Colon (tissue), 2 donors: Measurements from ENCODE around the gene PPM1H.
"Not testable (repeated sequence)": the region's sequence is repeated elsewhere in the genome, so short reads cannot be mapped to it uniquely, and the experiment has no call there.

Experiments used
- FAIRE-seq: peaks from 2 replicates; lab custom pipeline; 2012; peaks lifted over from hg19 to GRCh38; lab: Jason Lieb, UNC
- donor health status: control.
- donor health status: control.

The PPM1H gene

GRCh38 chr12:62834971-62835547 is 99.9 kb downstream of the PPM1H start:
- FAIRE-seq: no peak

DNA sequence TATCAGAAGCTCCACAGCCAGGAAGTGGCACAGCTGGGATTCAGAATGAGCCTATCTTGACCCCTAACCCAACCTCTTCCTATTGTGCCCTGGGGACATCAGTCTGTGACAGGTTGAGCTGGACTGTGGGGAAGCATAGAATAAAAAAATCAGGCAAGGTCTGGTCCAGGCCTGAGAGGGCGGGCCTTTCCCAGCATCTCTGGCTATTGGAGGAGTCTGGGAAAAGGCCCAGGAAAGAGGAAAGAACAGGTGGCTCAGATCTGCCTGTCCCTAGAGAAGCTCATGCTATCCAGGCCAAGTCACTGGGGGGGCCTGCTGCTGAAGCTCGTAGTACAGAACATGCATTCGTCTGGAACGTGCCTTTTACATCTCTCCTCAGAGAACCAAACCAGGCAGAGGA is 100.5 kb downstream of the PPM1H start:
- no peak for FAIRE-seq

- no peak for FAIRE-seq
Observed at GRCh38 chr12:62833634-62834033, 101.3 kb downstream of the PPM1H start.

DNA sequence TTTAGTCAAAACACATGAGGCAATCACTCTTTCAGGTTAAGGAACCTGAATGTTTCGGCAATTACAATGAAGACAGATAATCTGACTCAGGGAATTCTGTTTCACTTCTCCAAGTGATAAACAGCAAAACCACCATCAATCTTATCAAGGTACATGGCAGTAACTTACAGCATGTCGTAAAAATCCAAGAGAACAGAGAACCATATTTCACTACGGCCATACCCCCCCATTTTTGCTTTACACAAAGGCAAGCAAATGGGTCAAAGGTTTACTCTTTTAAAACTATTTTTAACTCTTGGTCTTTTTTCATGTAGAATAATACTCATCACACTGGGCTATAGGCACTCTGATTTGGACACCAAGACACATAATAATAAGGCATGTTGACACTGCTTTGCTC is 102.4 kb downstream of the PPM1H start:
- no peak for FAIRE-seq

- FAIRE-seq: no peak
Observed at GRCh38 chr12:62832027-62832426, 102.9 kb downstream of the PPM1H start.

DNA sequence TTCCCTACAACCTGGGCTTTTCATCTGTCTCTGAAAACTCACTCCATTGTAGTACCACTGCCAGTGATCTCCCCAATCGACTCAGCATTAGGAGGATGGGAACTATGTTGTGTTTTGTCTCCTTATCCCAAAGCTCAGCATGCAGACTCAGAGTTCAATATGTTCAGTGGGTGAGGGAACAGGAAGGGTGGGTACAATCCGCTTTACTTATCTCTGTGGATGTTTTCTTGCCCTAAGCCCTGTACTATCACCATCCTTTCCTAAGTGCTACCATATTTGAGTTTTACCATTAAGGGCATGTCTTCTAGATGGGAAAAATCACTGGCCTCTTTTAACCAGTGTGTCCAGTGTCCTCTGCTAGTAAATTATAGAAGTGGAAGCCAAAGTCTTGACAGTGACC is 107.1 kb downstream of the PPM1H start:
- FAIRE-seq: no peak

GRCh38 chr12:62827042-62827441 is 107.9 kb downstream of the PPM1H start:
- FAIRE-seq: no peak

DNA sequence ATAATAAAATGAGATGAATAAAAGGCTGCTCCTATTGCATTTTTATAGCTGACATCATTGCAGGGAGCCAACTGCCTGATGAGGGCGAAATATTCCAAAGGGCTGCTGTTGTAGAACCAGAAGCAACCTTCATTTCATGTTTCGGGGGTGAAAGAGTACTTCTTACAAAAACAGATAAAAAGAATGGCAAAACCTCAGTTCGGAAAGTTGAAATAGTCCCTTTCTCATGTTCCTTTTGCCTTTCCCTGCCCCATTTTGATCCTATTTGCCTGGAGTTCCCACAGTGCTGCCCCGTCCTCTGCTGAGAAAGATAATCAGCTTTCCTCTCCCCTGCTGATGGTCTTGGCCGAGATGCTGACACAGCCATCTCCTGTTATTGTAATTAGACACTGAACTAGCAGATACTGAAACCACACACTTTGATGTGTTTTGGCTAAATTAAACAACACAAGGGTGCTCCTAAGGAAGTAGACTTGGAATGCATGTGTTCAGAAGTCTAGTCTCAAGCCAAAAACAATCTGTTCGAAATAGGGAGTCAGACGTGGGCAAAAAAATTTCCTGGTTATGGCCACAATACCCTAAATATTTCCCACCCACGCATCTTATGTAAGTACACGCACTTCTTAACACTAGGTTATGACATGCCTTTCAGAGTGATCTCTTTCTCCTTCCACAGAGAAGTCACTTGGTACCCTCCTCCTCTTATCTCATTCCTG is 117.2 kb downstream of the PPM1H start:
- FAIRE-seq: no peak

DNA sequence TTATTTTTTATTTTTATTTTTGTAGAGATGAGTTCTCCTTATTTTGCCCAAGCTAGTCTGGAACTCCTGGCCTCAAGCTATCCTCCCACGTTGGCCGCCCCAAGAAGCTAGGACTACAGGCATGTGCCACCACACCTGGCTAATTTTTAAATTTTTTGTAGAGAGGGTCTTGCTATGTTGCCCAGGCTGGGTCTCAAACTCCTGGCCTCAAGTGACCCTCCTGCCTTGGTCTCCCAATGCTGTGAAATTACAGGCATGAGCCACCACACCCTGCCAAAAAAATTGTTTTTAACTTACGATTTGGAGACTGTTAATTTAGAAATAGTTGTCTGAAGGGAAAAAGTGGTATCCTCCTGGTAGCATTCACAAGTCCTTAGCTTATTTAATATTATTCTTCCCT is 120.7 kb downstream of the PPM1H start:
- no peak for FAIRE-seq

DNA sequence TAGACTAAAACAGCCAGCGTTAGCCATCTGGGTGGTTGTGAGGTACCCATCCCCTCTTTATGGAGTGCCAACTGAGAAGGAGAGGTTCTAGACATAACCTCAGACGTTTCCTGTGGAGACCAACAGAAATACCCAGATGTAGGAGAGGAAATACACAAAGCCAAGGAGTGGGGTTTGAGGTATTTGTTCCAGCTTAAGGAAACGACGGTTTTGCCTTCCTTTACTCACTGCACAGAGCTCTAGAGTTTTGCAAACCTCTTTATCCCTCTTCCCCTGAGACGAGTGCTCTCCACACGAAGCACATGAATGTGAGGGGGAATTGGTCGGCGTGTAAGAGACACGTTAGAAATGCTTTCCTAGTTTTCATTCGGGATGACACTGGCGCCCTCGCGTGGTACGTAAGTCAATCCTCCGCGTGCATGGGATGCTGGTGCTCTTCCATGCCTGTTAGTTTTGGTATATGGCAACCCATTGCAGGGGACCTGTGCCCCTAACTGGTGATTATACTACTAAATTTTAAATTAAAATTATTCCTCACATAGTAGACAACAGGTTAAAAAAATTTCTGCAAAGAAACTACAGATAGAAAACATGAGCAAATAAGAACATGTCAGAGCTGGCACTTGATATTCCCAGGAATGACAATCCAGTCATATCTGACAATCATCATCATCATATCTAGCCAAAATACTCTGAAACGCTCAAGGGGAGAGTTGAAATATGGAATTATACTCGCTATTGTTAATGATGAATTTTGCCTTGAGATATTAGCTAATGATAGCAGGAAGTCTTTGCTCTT is 121.7 kb downstream of the PPM1H start:
- FAIRE-seq: no peak

DNA sequence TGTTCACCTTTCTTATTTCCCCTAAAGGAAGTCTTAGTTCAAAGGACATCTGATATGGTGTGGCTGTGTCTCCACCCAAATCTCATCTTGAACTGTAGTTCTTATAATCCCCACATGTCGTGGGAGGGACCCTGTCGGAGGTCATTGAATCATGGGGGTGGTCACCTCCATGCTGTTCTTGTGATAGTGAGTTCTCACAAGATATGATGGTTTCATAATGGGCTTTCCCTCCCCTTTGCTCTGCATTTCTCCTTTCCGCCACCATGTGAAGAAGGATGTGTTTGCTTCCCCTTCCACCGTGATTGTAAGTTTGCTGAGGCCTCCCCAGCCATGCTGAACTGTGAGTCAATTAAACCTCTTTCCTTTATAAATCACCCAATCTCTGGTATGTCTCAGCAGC is 123.5 kb downstream of the PPM1H start:
- not testable (repeated sequence) for FAIRE-seq

GRCh38 chr12:62808166-62808879 is 126.6 kb downstream of the PPM1H start:
- FAIRE-seq: no peak

- FAIRE-seq: no peak
Observed at GRCh38 chr12:62806893-62807292, 128.1 kb downstream of the PPM1H start.

DNA sequence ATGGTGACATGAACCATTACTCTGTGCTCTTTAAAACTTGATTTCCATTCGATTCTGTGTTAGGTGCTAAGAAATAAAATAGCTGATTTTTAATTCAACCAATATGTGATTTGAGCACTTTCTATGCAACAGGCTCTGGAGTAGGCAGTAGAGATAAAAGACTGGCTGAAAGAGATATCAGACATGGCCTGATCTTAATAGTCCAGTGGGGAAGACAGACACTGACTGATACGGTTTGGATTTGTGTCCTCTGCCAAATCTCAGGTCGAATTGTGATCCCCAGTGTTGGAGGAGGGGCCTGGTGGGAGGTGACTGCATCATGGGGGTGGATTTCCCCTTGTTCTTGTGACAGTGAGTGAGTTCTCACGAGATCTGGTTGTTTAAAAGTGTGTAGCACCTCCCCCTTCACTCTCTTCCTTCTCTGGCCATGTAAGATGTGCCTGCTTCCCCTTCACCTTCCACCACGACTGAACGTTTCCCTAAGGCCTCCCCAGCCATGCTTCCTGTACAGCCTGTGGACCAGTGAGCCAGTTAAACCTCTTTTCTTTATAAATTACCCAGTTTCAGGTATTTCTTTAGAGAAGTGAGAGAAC is 128.6 kb downstream of the PPM1H start:
- FAIRE-seq: no peak

GRCh38 chr12:62805517-62805916 is 129.4 kb downstream of the PPM1H start:
- no peak for FAIRE-seq

DNA sequence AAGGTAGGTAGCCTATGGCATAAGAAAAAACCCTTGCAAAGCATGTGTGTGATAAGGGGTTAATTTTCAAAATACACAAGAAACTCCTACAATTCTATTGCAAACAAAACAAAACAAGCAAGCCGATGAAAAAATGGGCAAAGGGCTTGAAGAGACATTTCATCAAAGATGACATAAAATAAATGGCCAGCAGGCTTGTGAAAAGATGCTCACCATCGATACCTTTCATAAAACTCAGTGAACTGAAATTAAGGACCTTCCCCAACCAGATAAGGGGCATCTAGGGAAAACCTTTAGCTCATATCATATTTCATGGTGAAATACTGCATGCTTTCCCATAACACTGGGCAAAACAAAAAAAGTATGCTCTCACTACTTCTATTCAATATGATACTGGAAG is 131.2 kb downstream of the PPM1H start:
- FAIRE-seq: no peak

DNA sequence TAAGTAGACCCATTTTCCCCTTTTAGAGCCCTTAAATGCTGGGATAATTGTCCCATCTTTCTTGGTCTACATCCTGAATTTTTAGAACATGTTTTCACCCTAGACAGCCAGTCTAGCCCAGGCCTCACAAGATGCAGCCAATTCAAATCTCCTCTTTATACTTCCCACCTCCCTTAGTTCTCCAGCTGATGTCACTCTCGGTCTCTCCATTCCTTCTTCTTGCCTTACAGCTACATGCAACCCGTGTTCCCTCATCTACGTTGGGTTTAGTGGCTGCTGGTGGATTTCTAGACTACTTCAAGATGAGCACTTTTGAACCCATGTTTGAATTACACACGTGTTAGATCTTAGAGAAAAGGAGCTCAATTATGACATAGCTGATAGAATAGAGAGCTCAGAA is 132.0 kb downstream of the PPM1H start:
- FAIRE-seq: no peak

DNA sequence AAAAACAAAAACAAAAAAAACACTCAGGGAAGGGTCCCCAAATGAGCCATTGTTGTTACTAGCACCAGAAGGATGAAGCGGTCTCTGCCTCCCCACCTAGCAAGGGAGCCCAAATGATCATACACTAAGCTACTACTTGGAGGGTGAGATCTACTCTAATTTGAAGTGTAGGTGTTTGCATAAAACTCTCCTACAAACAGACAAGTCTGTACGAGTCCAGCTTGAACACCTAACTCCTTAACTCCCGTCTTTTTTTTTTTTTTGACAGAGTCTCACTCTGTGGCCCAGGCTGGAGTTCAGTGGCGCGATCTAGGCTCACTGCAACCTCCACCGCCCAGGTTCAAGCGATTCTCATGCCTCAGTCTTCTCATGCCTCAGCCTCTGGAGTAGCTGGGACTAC is 132.6 kb downstream of the PPM1H start:
- no peak for FAIRE-seq

DNA sequence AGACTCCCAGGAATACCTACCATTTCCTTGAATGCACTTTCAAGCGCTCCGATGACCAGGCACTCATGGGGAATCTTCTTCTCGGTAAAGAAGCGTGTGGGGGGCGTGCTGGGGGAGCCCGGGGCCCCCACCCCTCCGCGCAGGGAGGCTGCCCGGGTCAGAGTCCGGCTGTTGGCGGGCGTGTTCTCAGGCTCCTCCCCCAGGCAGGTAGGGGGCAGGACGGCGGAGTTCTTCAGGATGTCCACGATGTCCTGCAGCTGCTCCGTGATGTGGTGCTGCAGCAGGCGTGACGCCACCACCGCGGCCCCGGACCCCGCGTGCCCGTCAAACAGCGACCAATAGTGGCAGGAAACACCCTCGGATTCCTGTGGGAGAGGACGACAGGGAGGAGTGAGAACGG is 133.2 kb downstream of the PPM1H start:
- no peak for FAIRE-seq

- FAIRE-seq: no peak
Observed at GRCh38 chr12:62800707-62801400, 134.1 kb downstream of the PPM1H start.

DNA sequence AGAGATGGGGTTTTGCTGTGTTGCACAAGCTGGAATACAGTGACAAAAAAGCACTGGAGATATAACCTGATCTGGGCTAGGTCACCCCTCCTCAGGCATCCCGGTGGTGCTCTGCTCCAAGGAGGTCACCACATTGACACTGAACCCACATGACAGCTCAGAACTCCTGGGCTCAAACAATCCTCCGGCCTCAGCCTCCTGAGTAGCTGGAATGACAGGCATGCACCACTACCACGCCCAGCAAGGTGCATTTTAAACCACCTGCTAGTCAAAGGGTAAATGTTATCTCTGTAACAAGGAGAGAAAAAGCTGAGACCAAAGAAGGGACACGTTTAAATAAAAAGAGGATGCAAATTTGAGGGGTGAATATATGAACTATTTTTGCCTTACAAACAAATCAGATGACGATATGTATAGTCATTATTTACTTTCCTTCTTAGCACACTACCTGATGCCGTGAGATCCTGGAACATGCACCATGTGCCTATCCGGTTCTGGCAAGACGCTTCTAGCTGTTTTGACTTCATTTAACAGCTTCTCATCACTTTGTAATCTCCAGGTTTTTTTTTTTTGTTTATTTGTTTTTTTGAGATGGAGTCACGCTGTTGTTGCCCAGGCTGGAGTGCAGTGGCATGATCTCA is 135.1 kb downstream of the PPM1H start:
- no peak for FAIRE-seq
